Testis (tissue), 2 donors: Measurements from ENCODE around the gene SYNE2.

Experiments
- POLR2A ChIP-seq: fragments of 450-650 bp; IDR thresholded peaks from one replicate; pipeline ENCODE4 v1.6.1; 2017; ENCODE audit warnings: antibody characterized with exemption, mild to moderate bottlenecking, moderate library complexity
- TF ChIP-seq, protein P1 (sequence below), 3 experiments: fragments of 450-650 bp in 2 of 3; fragments of 200-600 bp in 1 of 3; sonication (generic) in 1 of 3; IDR thresholded peaks; one replicate each; pipeline ENCODE4 v1.5.1; 2016 to 2019; ENCODE audit warnings: antibody characterized with exemption in 3 of 3, mild to moderate bottlenecking in 2 of 3, moderate library complexity in 1 of 3

DNA sequence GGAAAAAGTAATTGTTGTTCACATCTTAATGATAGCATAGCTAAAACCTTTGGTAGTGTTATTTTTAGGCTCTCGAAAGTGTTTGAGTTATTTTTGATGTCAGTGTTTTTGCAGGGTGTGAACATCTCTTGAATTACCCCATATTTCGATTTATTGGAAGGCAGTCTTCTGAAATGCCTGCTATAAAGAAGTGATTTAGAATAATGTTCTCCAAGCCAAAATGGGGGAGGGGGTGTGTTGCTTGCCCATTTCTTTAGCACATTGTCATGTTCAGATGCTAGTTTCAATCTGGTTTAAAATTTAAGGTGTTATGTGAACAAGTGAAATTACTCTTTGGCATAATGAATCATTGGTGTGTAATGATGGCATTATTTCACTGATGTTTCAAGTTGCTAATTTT is 110.6 kb downstream of the SYNE2 start:
- TF ChIP-seq, protein P1, sequence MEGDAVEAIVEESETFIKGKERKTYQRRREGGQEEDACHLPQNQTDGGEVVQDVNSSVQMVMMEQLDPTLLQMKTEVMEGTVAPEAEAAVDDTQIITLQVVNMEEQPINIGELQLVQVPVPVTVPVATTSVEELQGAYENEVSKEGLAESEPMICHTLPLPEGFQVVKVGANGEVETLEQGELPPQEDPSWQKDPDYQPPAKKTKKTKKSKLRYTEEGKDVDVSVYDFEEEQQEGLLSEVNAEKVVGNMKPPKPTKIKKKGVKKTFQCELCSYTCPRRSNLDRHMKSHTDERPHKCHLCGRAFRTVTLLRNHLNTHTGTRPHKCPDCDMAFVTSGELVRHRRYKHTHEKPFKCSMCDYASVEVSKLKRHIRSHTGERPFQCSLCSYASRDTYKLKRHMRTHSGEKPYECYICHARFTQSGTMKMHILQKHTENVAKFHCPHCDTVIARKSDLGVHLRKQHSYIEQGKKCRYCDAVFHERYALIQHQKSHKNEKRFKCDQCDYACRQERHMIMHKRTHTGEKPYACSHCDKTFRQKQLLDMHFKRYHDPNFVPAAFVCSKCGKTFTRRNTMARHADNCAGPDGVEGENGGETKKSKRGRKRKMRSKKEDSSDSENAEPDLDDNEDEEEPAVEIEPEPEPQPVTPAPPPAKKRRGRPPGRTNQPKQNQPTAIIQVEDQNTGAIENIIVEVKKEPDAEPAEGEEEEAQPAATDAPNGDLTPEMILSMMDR (IDR thresholded peaks at IDR 0.05): no peak
- TF ChIP-seq POLR2A: no peak
